ENCODE data around the gene HNRNPR. TPM values are rescaled to one million over a fixed set of nuclear protein-coding genes. Genes with fewer than 3 reads are reported as not detected.

Gene HNRNPR
- total RNA-seq, 1 donor from 2014 or later, result 146 TPM

- Mint-ChIP-seq H3K27me3 (ENCODE audit: unreplicated experiment) (no peaks in the 10 kb centered on the region), H3K4me3 (ENCODE audit: unreplicated experiment) (peak overlapping the region; percentile 84), H3K36me3 (ENCODE audit: low read depth, unreplicated experiment) (peaks cover 5% of the 10 kb centered on the region), H3K9me3 (ENCODE audit: unreplicated experiment) (no peaks in the 10 kb centered on the region), H3K4me1 (ENCODE audit: unreplicated experiment) (peaks cover 28% of the 10 kb centered on the region), H3K27ac (ENCODE audit: unreplicated experiment) (peak overlapping the region; percentile 22)
- no peak for TF ChIP-seq CTCF (IDR thresholded peaks at IDR 0.05; ENCODE audit: unreplicated experiment)
- DNase-seq (ENCODE audit: low spot score), result no peak
Observed at GRCh38 chr1:23341931-23342692, 2.0 kb downstream of the HNRNPR start.

GRCh38 chr1:23339632-23340031, 4.5 kb downstream of the HNRNPR start:
- no peak overlapping the region for H3K27ac Mint-ChIP-seq (ENCODE audit: unreplicated experiment)
- peaks cover 25% of the 10 kb centered on the region for H3K4me1 Mint-ChIP-seq (ENCODE audit: unreplicated experiment)
- no peak overlapping the region for H3K4me3 Mint-ChIP-seq (ENCODE audit: unreplicated experiment)
- no peak for DNase-seq (ENCODE audit: low spot score)
- peaks cover 14% of the 10 kb centered on the region for H3K36me3 Mint-ChIP-seq (ENCODE audit: low read depth, unreplicated experiment)
- H3K9me3 Mint-ChIP-seq (ENCODE audit: unreplicated experiment), result no peaks in the 10 kb centered on the region
- no peak for TF ChIP-seq CTCF (IDR thresholded peaks at IDR 0.05; ENCODE audit: unreplicated experiment)
- no peaks in the 10 kb centered on the region for H3K27me3 Mint-ChIP-seq (ENCODE audit: unreplicated experiment)

- peaks cover 21% of the 10 kb centered on the region for H3K36me3 Mint-ChIP-seq (ENCODE audit: low read depth, unreplicated experiment)
- TF ChIP-seq CTCF (IDR thresholded peaks at IDR 0.05; ENCODE audit: unreplicated experiment), result no peak
- no peaks in the 10 kb centered on the region for H3K9me3 Mint-ChIP-seq (ENCODE audit: unreplicated experiment)
- DNase-seq (ENCODE audit: low spot score), result no peak
- peak overlapping the region; percentile 34 for H3K27ac Mint-ChIP-seq (ENCODE audit: unreplicated experiment)
- H3K27me3 Mint-ChIP-seq (ENCODE audit: unreplicated experiment), result no peaks in the 10 kb centered on the region
- H3K4me1 Mint-ChIP-seq (ENCODE audit: unreplicated experiment), result peaks cover 25% of the 10 kb centered on the region
- H3K4me3 Mint-ChIP-seq (ENCODE audit: unreplicated experiment), result no peak overlapping the region
Observed at GRCh38 chr1:23337869-23338268, 6.2 kb downstream of the HNRNPR start.

GRCh38 chr1:23331713-23332112, 12.4 kb downstream of the HNRNPR start:
- Mint-ChIP-seq H3K27ac (ENCODE audit: unreplicated experiment) (no peak overlapping the region), H3K9me3 (ENCODE audit: unreplicated experiment) (no peaks in the 10 kb centered on the region), H3K36me3 (ENCODE audit: low read depth, unreplicated experiment) (peaks cover 21% of the 10 kb centered on the region), H3K4me1 (ENCODE audit: unreplicated experiment) (no peaks in the 10 kb centered on the region), H3K4me3 (ENCODE audit: unreplicated experiment) (no peak overlapping the region), H3K27me3 (ENCODE audit: unreplicated experiment) (peaks cover 1% of the 10 kb centered on the region)
- no peak for TF ChIP-seq CTCF (IDR thresholded peaks at IDR 0.05; ENCODE audit: unreplicated experiment)
- no peak for DNase-seq (ENCODE audit: low spot score)

GRCh38 chr1:23330846-23331245, 13.2 kb downstream of the HNRNPR start:
- Mint-ChIP-seq H3K36me3 (ENCODE audit: low read depth, unreplicated experiment) (peaks cover 21% of the 10 kb centered on the region), H3K4me1 (ENCODE audit: unreplicated experiment) (peaks cover 4% of the 10 kb centered on the region), H3K27me3 (ENCODE audit: unreplicated experiment) (peaks cover 1% of the 10 kb centered on the region), H3K27ac (ENCODE audit: unreplicated experiment) (peak overlapping the region; percentile 55), H3K9me3 (ENCODE audit: unreplicated experiment) (no peaks in the 10 kb centered on the region), H3K4me3 (ENCODE audit: unreplicated experiment) (no peak overlapping the region)
- no peak for DNase-seq (ENCODE audit: low spot score)
- TF ChIP-seq CTCF (IDR thresholded peaks at IDR 0.05; ENCODE audit: unreplicated experiment), result no peak

Data from endothelial cell (in vitro differentiated cells).